K562 (cell line): ENCODE data around the gene AKR1A1. TPM values are rescaled to one million over a fixed set of nuclear protein-coding genes. Genes with fewer than 3 reads are reported as not detected.

Experiments
- ATF4 ChIP-seq: fragments of 450-650 bp; formaldehyde crosslinking; IDR thresholded peaks from 2 replicates; pipeline ENCODE4 v1.4.0; 2022; ENCODE audit warnings: mild to moderate bottlenecking, moderate library complexity
- DNMT1 ChIP-seq: fragments of 450-650 bp; IDR thresholded peaks from 2 replicates; pipeline ENCODE4 v1.6.1; 2016; ENCODE audit warnings: antibody characterized with exemption, mild to moderate bottlenecking
- E2F8 ChIP-seq: fragments of 450-650 bp; IDR thresholded peaks from 2 replicates; pipeline ENCODE4 v1.7.1; 2018; ENCODE audit warnings: mild to moderate bottlenecking, low read depth; ENCODE audit not compliant: partially characterized antibody
- IRF9 ChIP-seq: fragments of 450-650 bp; IDR thresholded peaks from 2 replicates; pipeline ENCODE4 v1.6.1; 2016; ENCODE audit warnings: missing biosample characterization, missing genetic modification characterization
- KLF6 ChIP-seq: fragments of 250-450 bp; sonication (Bioruptor Pico); IDR thresholded peaks from 2 replicates; pipeline ENCODE4 v1.4.0; 2020; ENCODE audit warnings: mild to moderate bottlenecking, moderate library complexity, borderline replicate concordance
- NCOR1 ChIP-seq: fragments of 450-650 bp; IDR thresholded peaks from 2 replicates; pipeline ENCODE4 v1.6.1; 2016; ENCODE audit warnings: mild to moderate bottlenecking, moderate library complexity
- NONO ChIP-seq, 2 experiments: fragments of 200-400 bp in 1 of 2; fragments of 450-650 bp in 1 of 2; formaldehyde crosslinking in 1 of 2; IDR thresholded peaks; 2 replicates each; pipeline ENCODE4 v1.6.1; 2017; ENCODE audit warnings: low read depth in 2 of 2, mild to moderate bottlenecking in 2 of 2, moderate library complexity in 2 of 2, low read length in 1 of 2
- SIN3A ChIP-seq, 2 experiments: fragments of 150-350 bp in 1 of 2; IDR thresholded peaks; 2 replicates each; pipeline ENCODE4 v1.6.1; 2011 to 2016; ENCODE audit warnings: borderline replicate concordance in 2 of 2, low read depth in 2 of 2, low read length in 2 of 2, mild to moderate bottlenecking in 2 of 2, moderate library complexity in 2 of 2; ENCODE audit not compliant: control insufficient read depth in 1 of 2
- SIRT6 ChIP-seq: IDR thresholded peaks from one replicate; pipeline ENCODE4 v1.6.1; 2012; ENCODE audit warnings: low read depth, mild to moderate bottlenecking, control low read depth, inconsistent platforms, low read length, moderate library complexity
- ZBTB1 ChIP-seq: sonication (generic); formaldehyde crosslinking; IDR thresholded peaks from 2 replicates; pipeline ENCODE4 v1.8.1; 2023; ENCODE audit warnings: missing genetic modification reagents, low read depth, mild to moderate bottlenecking, borderline replicate concordance
- ZBTB17 ChIP-seq: fragments of 450-650 bp; formaldehyde crosslinking; IDR thresholded peaks from 2 replicates; pipeline ENCODE4 v1.4.0; 2020; ENCODE audit warnings: mild to moderate bottlenecking
- ZMIZ1 ChIP-seq, 2 experiments: fragments of 150-350 bp in 1 of 2; IDR thresholded peaks; 2 replicates each; pipeline ENCODE4 v1.6.1; 2012 to 2016; ENCODE audit warnings: low read depth in 2 of 2, low read length in 2 of 2, mild to moderate bottlenecking in 1 of 2, moderate library complexity in 1 of 2
- ZNF436 ChIP-seq: fragments of 250-450, 450-650 bp; sonication (Bioruptor Pico); formaldehyde crosslinking; IDR thresholded peaks from 2 replicates; pipeline ENCODE4 v1.7.0; 2020; ENCODE audit warnings: mild to moderate bottlenecking
- polyA plus RNA-seq, 8 experiments: library from polyadenylated mRNA; depleted of rRNA in 4 of 8; stranded (reverse) in 5 of 8; unstranded in 3 of 8; fragments of >200 nt; fragmentation: Nextera tagmentation in 2 of 8; fragmentation: Illumina TruSeq in 1 of 8; extraction: Ambion mirVana in 2 of 8; extraction: Trizol in 1 of 8; gene quantifications; 2 replicates each; pipeline versions ENCODE4 v1.2.1 to v1.2.3, GENCODE V29; 2011 to 2014; ENCODE audit warnings: inconsistent platforms in 1 of 8, missing spikeins in 1 of 8
- total RNA-seq, 7 experiments: library from RNA; depleted of rRNA in 6 of 7; stranded (reverse); fragments of >200 nt in 6 of 7; fragmentation: Illumina TruSeq in 2 of 7; extraction: Trizol in 2 of 7; gene quantifications; 2 replicates each; pipeline versions ENCODE4 v1.2.1 to v1.2.3, GENCODE V29; 2011 to 2021; ENCODE audit warnings: low replicate concordance in 1 of 7
- TF ChIP-seq, protein P1 (sequence below): fragments of 450-650 bp; IDR thresholded peaks from 2 replicates; pipeline ENCODE4 v1.6.1; 2016; ENCODE audit warnings: antibody characterized with exemption

The AKR1A1 gene
- total and polyA plus RNA-seq, 9 of the 15 experiments (the other 6 are each of a cell fraction or from before 2014, with no cell fraction given), result 68.6 to 211 (median 132) TPM

DNA sequence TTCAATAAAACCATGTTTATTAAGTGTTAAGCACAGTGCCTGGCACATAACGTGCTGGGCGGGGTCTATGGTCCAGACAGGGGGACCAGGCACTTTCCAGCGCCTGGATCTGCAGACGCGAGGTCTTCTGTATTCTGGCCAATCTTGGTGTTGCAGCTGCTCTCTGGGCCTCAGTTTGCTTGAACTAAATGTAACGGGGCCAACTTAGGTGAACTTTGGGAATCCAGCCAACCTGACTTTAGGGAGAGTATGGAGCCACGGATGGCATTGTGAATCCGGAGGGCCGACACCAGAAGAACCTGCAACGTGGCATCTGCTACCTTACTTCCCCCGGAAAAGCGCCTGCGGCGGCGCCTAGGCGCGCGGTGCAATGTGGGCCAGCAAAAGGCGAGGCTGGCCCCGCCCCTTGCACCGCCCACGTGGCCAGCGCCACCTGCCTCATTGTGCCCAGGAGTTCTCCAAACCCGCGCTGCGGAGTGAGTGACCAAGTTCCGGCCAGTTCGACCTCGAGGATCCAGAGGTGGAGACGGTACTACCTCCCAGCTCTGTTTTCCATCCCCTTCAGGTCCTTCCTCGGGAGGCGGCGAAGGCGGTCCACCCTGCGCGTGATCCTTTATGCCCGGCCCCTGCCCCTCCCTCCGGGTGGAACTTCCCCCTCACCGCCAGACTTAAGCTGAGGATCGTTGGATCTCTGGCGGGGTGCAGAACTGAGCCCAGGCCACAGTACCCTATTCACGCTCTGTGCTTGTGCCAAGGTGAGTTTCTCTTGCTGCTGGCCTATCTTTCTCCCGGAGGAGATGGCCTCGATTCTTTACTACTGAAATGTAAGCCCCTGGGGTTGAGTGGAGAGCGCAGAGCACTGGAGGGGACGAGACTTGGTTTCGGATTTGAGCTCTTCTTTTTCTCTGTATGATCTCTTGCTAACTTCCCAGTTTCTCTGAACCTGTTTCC lies at the start of gene AKR1A1 (continued):
- TF ChIP-seq ZMIZ1 (IDR thresholded peaks at IDR 0.05; ENCODE audit: low read depth in 2 of 2, low read length in 2 of 2) (peak in 1 of 2 experiments; percentile 61; a peak in 1 of 4 replicates), DNMT1 (no peak), NONO (IDR thresholded peaks at IDR 0.05; ENCODE audit: low read depth in 2 of 2, low read length in 1 of 2) (peak in 1 of 2 experiments; percentile 97; a peak in 2 of 4 replicates), ZBTB17 (CRISPR knock-in tag) (peak; percentile 57; the same call in 1 of the 2 replicates), NCOR1 (peak; percentile 11; the same call in 1 of the 2 replicates), IRF9 (tag) (peak; percentile 49; the same call in 1 of the 2 replicates), ZNF436 (CRISPR knock-in tag) (no peak), SIN3A (IDR thresholded peaks at IDR 0.05; ENCODE audit: borderline replicate concordance in 2 of 2, control insufficient read depth in 1 of 2, low read depth in 2 of 2, low read length in 2 of 2) (peak; percentile 95 to 97), SIRT6 (no peak), KLF6 (peak; percentile 58; the same call in 1 of the 2 replicates), ZBTB1 (CRISPR knock-in tag) (peak; percentile 61; the same call in 1 of the 2 replicates), E2F8 (peak; percentile 37), ATF4 (CRISPR knock-in tag) (no peak)
- TF ChIP-seq, protein P1, sequence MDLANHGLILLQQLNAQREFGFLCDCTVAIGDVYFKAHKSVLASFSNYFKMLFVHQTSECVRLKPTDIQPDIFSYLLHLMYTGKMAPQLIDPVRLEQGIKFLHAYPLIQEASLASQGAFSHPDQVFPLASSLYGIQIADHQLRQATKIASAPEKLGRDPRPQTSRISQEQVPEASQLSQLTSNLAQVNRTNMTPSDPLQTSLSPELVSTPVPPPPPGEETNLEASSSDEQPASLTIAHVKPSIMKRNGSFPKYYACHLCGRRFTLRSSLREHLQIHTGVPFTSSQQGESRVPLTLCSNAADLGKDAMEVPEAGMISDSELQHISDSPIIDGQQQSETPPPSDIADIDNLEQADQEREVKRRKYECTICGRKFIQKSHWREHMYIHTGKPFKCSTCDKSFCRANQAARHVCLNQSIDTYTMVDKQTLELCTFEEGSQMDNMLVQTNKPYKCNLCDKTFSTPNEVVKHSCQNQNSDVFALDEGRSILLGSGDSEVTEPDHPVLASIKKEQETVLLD, result peak; percentile 36; the same call in 1 of the 2 replicates
